SK-N-SH (cell line): ENCODE measurements around the gene TSSK3.
A peak's percentile ranks its signal among the peaks of the same experiment; 100 is the strongest.

Experiments used
- CTCF ChIP-seq: fragments of 200-600 bp; sonication (generic); IDR thresholded peaks from 2 replicates; pipeline ENCODE4 v1.6.1; 2017; ENCODE audit warnings: antibody characterized with exemption, mild to moderate bottlenecking, moderate library complexity
- POLR2AphosphoS5 ChIP-seq: IDR thresholded peaks from 2 replicates; pipeline ENCODE4 v1.6.1; 2012; ENCODE audit warnings: low read depth, low read length
- RCOR1 ChIP-seq: fragments of 150-350 bp; IDR thresholded peaks from 2 replicates; pipeline ENCODE4 v1.6.1; 2017; ENCODE audit warnings: antibody characterized with exemption, low read length
- TAF1 ChIP-seq: IDR thresholded peaks from 2 replicates; pipeline ENCODE4 v1.6.1; 2012; ENCODE audit warnings: low read depth, mild to moderate bottlenecking, low read length, moderate library complexity, borderline replicate concordance
- USF1 ChIP-seq: IDR thresholded peaks from 2 replicates; pipeline ENCODE4 v1.4.0; 2012; ENCODE audit warnings: low read depth, borderline replicate concordance
- USF2 ChIP-seq: fragments of 150-350 bp; IDR thresholded peaks from 2 replicates; pipeline ENCODE4 v1.6.1; 2017; ENCODE audit warnings: antibody characterized with exemption, low read length, low read depth, borderline replicate concordance
- ZBTB33 ChIP-seq: IDR thresholded peaks from 2 replicates; pipeline ENCODE4 v1.4.0; 2012; ENCODE audit warnings: low read depth, borderline replicate concordance

GRCh38 chr1:32413507-32414185, 51.3 kb downstream of the TSSK3 start:
- no peak for TF ChIP-seq USF1
- TF ChIP-seq CTCF = peak; percentile 82
- no peak for TF ChIP-seq TAF1
- no peak for TF ChIP-seq USF2
- TF ChIP-seq ZBTB33 = no peak
- TF ChIP-seq RCOR1 = peak; percentile 33; the same call in 1 of the 2 replicates
- no peak for TF ChIP-seq POLR2AphosphoS5
